ENCODE results near the gene PRUNE1.

The PRUNE1 gene

GRCh38 chr1:151008244-151009205 lies at the start of gene PRUNE1:
Gene PRUNE1 (plus strand): TSS chr1:151008449. CDS start chr1:151008633, 184 bp downstream.
- peak; percentile 86 for DNase-seq (ENCODE audit: low read depth, low spot score)

GRCh38 chr1:150960646-150961045 lies 47.6 kb upstream of the PRUNE1 start:
- no peak for DNase-seq (ENCODE audit: low read depth, low spot score)

GRCh38 chr1:150961756-150962155 lies 46.5 kb upstream of the PRUNE1 start:
- DNase-seq (ENCODE audit: low read depth, low spot score), result no peak

- no peak for DNase-seq (ENCODE audit: low read depth, low spot score)
These were observed 44.7 kb upstream of the PRUNE1 start for GRCh38 chr1:150963321-150964163.

- no peak for DNase-seq (ENCODE audit: low read depth, low spot score)
These were observed 44.1 kb upstream of the PRUNE1 start for GRCh38 chr1:150964164-150964489.

GRCh38 chr1:150965605-150966004 lies 42.6 kb upstream of the PRUNE1 start:
- DNase-seq (ENCODE audit: low read depth, low spot score), result no peak

GRCh38 chr1:150966011-150966410 lies 42.2 kb upstream of the PRUNE1 start:
- no peak for DNase-seq (ENCODE audit: low read depth, low spot score)

- DNase-seq (ENCODE audit: low read depth, low spot score), result no peak
These were observed 40.3 kb upstream of the PRUNE1 start for GRCh38 chr1:150967936-150968335.

- no peak for DNase-seq (ENCODE audit: low read depth, low spot score)
These were observed 39.8 kb upstream of the PRUNE1 start for GRCh38 chr1:150968491-150968890.

GRCh38 chr1:150969626-150970025 lies 38.6 kb upstream of the PRUNE1 start:
- no peak for DNase-seq (ENCODE audit: low read depth, low spot score)

GRCh38 chr1:150970808-150971582 lies 37.3 kb upstream of the PRUNE1 start:
- DNase-seq (ENCODE audit: low read depth, low spot score), result no peak

GRCh38 chr1:150971583-150972416 lies 36.4 kb upstream of the PRUNE1 start:
- DNase-seq (ENCODE audit: low read depth, low spot score), result no peak

- DNase-seq (ENCODE audit: low read depth, low spot score), result no peak
These were observed 35.8 kb upstream of the PRUNE1 start for GRCh38 chr1:150972417-150972940.

GRCh38 chr1:150973258-150973835 lies 34.9 kb upstream of the PRUNE1 start:
- DNase-seq (ENCODE audit: low read depth, low spot score), result no peak

GRCh38 chr1:150973836-150974579 lies 34.2 kb upstream of the PRUNE1 start:
- DNase-seq (ENCODE audit: low read depth, low spot score), result peak; percentile 3

GRCh38 chr1:150974580-150975478 lies 33.4 kb upstream of the PRUNE1 start, which contains the start of gene CERS2:
Gene CERS2 (minus strand): TSS chr1:150974835. CDS start chr1:150969090, 5,745 bp downstream.
- peak; percentile 34 for DNase-seq (ENCODE audit: low read depth, low spot score)

- DNase-seq (ENCODE audit: low read depth, low spot score), result no peak
These were observed 31.8 kb upstream of the PRUNE1 start for GRCh38 chr1:150976401-150976821.

All from activated naive CD8-positive, alpha-beta T cell treated with anti-CD3 and anti-CD28 coated beads, Interleukin-2, amount 50 U/mL, for 16 hours (primary cell).